ENCODE results near the gene C2orf76. TPM values are rescaled to one million over a fixed set of nuclear protein-coding genes. Genes with fewer than 3 reads are reported as not detected.

C2orf76 gene
- total and polyA plus RNA-seq, 12 donors: 2.2 to 47.4 (median 16.9) TPM

DNA sequence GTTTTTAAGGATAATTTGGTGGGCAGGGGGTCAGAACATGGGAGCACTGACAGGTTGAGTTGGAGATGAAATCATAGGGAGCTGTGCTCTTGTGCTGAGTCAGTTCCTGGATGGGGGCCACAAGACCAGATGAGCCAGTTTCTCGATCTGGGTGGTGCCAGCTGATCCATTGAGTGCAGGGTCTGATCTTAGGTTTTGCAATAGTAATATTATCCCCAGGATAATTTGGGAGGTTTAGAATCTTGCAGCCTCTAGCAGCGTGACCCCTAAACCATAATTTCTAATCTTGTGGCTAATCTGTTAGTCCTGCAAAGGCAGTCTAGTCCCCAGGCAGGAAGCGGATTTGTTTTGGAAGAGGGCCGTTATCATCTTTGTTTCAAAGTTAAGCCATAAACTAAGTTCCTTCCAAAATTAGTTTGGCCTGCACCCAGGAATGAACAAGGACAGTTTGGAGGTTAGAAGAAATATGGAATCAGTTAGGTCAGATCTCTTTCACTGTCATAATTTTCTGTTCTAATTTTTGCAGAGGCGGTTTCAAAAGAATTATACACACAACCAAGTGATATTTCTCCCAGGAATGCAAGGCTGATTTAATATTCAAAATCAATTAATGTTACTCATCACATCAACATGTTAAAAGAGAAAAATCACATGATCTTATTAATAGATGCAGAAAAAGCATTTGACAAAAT, 23.1 kb upstream of the C2orf76 start:
- 9 to 19% (median 16%) methylated on average over 5 of the region's 5 CpGs for WGBS, 4 donors
- intact Hi-C loops (cut with DNase I): no loop called here
- TF ChIP-seq, protein P1, sequence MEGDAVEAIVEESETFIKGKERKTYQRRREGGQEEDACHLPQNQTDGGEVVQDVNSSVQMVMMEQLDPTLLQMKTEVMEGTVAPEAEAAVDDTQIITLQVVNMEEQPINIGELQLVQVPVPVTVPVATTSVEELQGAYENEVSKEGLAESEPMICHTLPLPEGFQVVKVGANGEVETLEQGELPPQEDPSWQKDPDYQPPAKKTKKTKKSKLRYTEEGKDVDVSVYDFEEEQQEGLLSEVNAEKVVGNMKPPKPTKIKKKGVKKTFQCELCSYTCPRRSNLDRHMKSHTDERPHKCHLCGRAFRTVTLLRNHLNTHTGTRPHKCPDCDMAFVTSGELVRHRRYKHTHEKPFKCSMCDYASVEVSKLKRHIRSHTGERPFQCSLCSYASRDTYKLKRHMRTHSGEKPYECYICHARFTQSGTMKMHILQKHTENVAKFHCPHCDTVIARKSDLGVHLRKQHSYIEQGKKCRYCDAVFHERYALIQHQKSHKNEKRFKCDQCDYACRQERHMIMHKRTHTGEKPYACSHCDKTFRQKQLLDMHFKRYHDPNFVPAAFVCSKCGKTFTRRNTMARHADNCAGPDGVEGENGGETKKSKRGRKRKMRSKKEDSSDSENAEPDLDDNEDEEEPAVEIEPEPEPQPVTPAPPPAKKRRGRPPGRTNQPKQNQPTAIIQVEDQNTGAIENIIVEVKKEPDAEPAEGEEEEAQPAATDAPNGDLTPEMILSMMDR (IDR thresholded peaks at IDR 0.05): no peak
- no peak for TF ChIP-seq POLR2A (IDR thresholded peaks at IDR 0.05)
- DNase-seq: peak; percentile 68 to 86 (median 83)
- H3K27me3 ChIP-seq: no peaks in the 10 kb centered on the region
- no peaks in the 10 kb centered on the region for H3K9me3 ChIP-seq (replicated peaks in 1 of 3)
- peaks cover 14 to 31% of the 10 kb centered on the region in 2 donors for H3K4me1 ChIP-seq (replicated peaks in 1 of 2)
- peak overlapping the region in 3 of 5 donors; percentile 37 to 61 (median 54) for H3K27ac ChIP-seq
- no peak overlapping the region for H3K4me3 ChIP-seq
- no peaks in the 10 kb centered on the region for H3K36me3 ChIP-seq (replicated peaks in 1 of 2)

DNA sequence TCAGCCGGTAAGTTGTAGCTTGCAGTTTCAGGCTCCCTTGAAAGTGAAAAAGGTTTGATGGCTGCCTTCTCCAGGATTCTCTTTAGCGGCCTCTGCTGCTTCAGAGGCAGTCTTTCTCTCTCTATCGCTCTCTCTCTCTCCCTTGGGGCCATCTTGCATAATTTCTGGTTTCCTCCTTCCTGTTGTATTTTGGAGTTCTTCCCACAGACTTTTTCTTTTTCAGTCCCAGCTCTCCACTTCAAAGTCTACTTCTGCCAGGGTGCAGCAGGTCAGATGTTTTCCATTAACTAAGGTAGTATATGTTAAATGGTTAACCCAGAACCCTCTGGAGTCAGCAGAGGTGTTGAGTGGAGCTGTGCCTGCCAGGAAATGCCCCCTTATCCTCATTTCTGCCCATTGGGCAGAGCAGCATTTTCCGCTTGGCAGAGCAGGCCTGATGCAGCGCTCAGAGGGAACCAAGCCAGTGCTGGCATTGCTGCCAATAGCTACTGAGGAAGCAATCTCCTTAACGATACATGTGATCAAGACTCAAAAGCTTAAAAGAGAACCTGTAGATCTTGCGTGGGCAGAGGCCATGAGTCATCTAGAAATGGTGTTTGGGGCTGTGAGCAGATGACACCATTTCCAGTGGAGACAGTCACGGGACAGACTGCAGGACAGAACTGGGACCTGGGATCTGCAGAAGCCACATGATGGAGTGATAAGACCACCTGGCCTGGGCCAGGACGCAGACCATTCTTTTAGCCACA, 20.9 kb upstream of the C2orf76 start:
- WGBS, 4 donors: 45 to 67% (median 52%) methylated on average over 9 of the region's 9 CpGs

DNA sequence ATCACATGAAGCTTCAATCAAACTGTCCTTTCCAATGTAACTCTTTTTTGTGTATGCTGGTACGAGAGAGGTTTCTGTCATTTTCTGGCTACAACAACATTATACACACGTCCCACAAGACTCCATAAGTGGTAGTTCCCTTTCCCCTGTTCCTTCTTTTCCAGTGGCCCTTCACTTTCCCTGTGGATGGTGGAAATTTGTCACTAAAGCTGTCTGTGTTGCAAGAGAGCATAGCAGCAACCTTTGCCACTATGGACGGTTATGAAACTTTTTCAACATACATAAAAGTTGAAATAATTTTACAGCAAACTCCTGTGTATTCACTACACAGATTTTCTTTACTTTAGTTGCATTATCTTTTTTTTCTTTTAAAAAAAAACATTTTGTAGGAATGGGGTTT, 18.8 kb upstream of the C2orf76 start:
- Histone ChIP-seq H3K4me3 (no peak overlapping the region), H3K27ac (no peak overlapping the region), H3K4me1 (replicated peaks in 1 of 2) (peaks cover 14 to 29% of the 10 kb centered on the region in 2 donors), H3K27me3 (no peaks in the 10 kb centered on the region), H3K9me3 (replicated peaks in 1 of 3) (no peaks in the 10 kb centered on the region), H3K36me3 (replicated peaks in 1 of 2) (no peaks in the 10 kb centered on the region)
- WGBS, 4 donors: 77 to 88% (median 79%) methylated on average over 3 of the region's 3 CpGs
- DNase-seq: no peak
- TF ChIP-seq, protein P1 (IDR thresholded peaks at IDR 0.05): no peak
- TF ChIP-seq POLR2A (IDR thresholded peaks at IDR 0.05): no peak
- intact Hi-C loops (cut with DNase I): no loop called here

More for the DNA sequence above, 20.9 kb upstream of the C2orf76 start:
- Histone ChIP-seq H3K36me3 (replicated peaks in 1 of 2) (no peaks in the 10 kb centered on the region), H3K4me3 (no peak overlapping the region), H3K27ac (peak overlapping the region in 4 of 5 donors; percentile 8 to 74 (median 44)), H3K4me1 (replicated peaks in 1 of 2) (peaks cover 14 to 31% of the 10 kb centered on the region in 2 donors), H3K9me3 (replicated peaks in 1 of 3) (no peaks in the 10 kb centered on the region), H3K27me3 (no peaks in the 10 kb centered on the region)
- DNase-seq: peak in 6 of 7 donors; percentile 64 to 81 (median 69)
- intact Hi-C loops (cut with DNase I): no loop called here
- TF ChIP-seq, protein P1 (IDR thresholded peaks at IDR 0.05): peak in 3 of 6 experiments; percentile 11 to 23 (median 11)
- no peak for TF ChIP-seq POLR2A (IDR thresholded peaks at IDR 0.05)

DNA sequence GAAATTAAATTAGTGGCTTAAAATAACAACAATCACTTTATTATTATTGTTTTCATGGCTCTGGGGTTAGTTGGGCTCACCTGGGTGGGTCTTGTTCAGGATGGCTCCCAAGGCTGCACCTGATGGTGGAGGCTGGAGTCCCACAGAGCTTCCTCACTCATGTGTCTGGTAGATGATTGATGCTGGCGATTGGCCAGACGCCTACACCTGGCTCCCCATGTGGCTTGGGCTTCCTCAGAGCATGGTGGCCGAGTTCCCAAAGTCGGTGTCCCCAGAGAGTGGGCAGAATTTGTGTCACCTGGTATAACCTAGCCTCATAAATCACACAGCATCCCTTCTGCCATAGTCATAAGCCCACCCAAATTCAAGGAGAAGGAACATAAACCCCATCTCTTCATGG, 18.3 kb upstream of the C2orf76 start:
- Histone ChIP-seq H3K9me3 (replicated peaks in 1 of 3) (no peaks in the 10 kb centered on the region), H3K27ac (no peak overlapping the region), H3K4me1 (replicated peaks in 1 of 2) (peaks cover 9 to 24% of the 10 kb centered on the region in 2 donors), H3K36me3 (replicated peaks in 1 of 2) (no peaks in the 10 kb centered on the region), H3K27me3 (no peaks in the 10 kb centered on the region), H3K4me3 (no peak overlapping the region)
- TF ChIP-seq, protein P1 (IDR thresholded peaks at IDR 0.05): no peak
- TF ChIP-seq POLR2A (IDR thresholded peaks at IDR 0.05): no peak
- intact Hi-C loops (cut with DNase I): no loop called here
- DNase-seq: no peak
- 62 to 82% (median 78%) methylated on average over 4 of the region's 4 CpGs for WGBS, 4 donors

All from adrenal gland (tissue), 12 donors.